ENCODE data around the gene ZC3H12D. TPM values are rescaled to one million over a fixed set of nuclear protein-coding genes. Genes with fewer than 3 reads are reported as not detected.

The ZC3H12D gene
- total RNA-seq, 1 experiment from 2014 or later: not detected

DNA sequence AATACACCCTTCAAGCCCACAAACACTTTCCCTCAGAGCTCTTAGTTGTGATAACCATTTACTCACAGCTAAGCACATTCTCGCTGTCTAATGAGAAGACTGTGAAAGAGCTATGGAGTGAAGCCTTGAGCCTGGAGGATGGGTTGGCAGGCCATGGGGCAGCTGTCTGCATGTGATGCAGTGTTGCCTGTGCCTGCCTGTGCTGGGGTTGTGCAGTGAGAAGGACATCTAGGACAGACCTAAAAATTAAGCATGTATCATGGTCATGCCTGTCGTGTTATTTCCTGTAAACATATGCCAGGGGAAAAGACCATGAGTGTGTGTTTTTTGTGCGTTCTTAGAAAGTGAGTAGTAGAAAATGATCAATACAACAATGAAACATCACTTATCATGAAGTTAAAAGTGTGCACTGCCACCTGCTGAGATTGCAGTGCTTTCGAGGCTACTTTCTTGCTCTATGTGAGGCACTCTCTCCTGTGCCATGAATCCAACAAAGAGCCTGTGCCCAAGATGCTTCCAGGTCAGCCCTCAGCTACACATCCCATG, 8.1 kb upstream of the ZC3H12D start:
- BruUV-seq (replicated peaks): no TSS peak
- H3K4me1 Mint-ChIP-seq (ENCODE audit: insufficient read depth, unreplicated experiment): peaks cover 5% of the 10 kb centered on the region
- no peaks in the 10 kb centered on the region for H3K27me3 Mint-ChIP-seq (ENCODE audit: insufficient read depth, unreplicated experiment)
- ChIA-PET POLR2A (no interaction called here), CTCF (interaction anchor here (0.6 to 0.9 kb wide), 2 partner anchors 59 to 61 kb away, joined by 3 read pairs; no protein-coding TSS in a partner anchor)
- H3K27ac Mint-ChIP-seq (ENCODE audit: low read depth, unreplicated experiment): no peak overlapping the region
- no peak for DNase-seq (ENCODE audit: unreplicated experiment)
- H3K9me3 Mint-ChIP-seq (ENCODE audit: unreplicated experiment): no peaks in the 10 kb centered on the region
- TF ChIP-seq, protein P1, sequence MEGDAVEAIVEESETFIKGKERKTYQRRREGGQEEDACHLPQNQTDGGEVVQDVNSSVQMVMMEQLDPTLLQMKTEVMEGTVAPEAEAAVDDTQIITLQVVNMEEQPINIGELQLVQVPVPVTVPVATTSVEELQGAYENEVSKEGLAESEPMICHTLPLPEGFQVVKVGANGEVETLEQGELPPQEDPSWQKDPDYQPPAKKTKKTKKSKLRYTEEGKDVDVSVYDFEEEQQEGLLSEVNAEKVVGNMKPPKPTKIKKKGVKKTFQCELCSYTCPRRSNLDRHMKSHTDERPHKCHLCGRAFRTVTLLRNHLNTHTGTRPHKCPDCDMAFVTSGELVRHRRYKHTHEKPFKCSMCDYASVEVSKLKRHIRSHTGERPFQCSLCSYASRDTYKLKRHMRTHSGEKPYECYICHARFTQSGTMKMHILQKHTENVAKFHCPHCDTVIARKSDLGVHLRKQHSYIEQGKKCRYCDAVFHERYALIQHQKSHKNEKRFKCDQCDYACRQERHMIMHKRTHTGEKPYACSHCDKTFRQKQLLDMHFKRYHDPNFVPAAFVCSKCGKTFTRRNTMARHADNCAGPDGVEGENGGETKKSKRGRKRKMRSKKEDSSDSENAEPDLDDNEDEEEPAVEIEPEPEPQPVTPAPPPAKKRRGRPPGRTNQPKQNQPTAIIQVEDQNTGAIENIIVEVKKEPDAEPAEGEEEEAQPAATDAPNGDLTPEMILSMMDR (IDR thresholded peaks at IDR 0.05; ENCODE audit: unreplicated experiment): no peak
- intact Hi-C loops (cut with micrococcal nuclease): no loop called here
- no peak overlapping the region for H3K4me3 Mint-ChIP-seq (ENCODE audit: unreplicated experiment)
- peaks cover 4% of the 10 kb centered on the region for H3K36me3 Mint-ChIP-seq (ENCODE audit: insufficient read depth, unreplicated experiment)

DNA sequence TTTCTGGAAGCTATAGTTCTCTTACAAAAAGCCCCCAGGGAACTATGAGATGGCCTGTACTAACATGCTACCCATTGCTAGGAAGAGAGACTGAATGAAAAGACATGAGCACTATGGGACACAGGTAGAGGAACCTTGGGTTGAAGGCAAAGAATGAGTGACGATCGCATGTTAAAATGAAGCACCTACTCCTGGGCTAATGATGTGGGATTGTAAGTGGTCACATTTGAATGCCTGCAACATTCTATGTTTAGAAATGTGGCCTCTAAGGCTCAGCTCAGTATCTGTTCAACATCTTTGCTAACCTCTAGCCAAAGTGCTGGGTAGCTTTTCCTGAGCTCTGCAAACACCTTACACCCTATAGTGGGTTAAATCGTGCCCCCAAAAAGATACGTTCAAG, 5.2 kb upstream of the ZC3H12D start:
- no peaks in the 10 kb centered on the region for H3K4me1 Mint-ChIP-seq (ENCODE audit: insufficient read depth, unreplicated experiment)
- CTCF ChIA-PET: interaction anchor here (0.9 to 1.2 kb wide), 2 partner anchors 16 to 26 kb away, joined by 3 to 4 read pairs; no protein-coding TSS in a partner anchor
- H3K27me3 Mint-ChIP-seq (ENCODE audit: insufficient read depth, unreplicated experiment): no peaks in the 10 kb centered on the region
- intact Hi-C loops (cut with micrococcal nuclease): no loop called here
- H3K4me3 Mint-ChIP-seq (ENCODE audit: unreplicated experiment): no peak overlapping the region
- no peaks in the 10 kb centered on the region for H3K9me3 Mint-ChIP-seq (ENCODE audit: unreplicated experiment)
- POLR2A ChIA-PET: no interaction called here
- TF ChIP-seq, protein P1 (IDR thresholded peaks at IDR 0.05; ENCODE audit: unreplicated experiment): no peak
- no peak for DNase-seq (ENCODE audit: unreplicated experiment)
- no peaks in the 10 kb centered on the region for H3K36me3 Mint-ChIP-seq (ENCODE audit: insufficient read depth, unreplicated experiment)
- BruUV-seq (replicated peaks): no TSS peak
- H3K27ac Mint-ChIP-seq (ENCODE audit: low read depth, unreplicated experiment): no peak overlapping the region

DNA sequence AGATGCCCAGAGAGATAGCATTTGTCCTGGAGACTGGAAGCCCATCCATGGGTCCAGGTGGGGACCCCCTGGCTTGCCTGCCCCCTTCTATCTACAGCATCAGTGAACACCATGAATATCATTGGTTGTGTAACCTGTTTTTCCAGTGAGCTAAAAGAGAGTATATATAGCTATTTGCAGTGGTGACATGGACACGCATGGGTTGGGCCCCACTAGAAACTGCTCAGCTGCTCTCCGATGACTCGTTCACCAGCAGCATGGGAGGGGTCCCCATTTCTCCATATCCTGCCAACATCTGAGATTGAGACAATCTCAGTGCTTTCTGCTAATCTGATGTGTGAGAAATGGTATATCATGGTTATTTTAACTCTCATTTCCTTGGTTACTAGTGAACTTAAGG, 4.0 kb upstream of the ZC3H12D start:
- no TSS peak for BruUV-seq (replicated peaks)
- TF ChIP-seq, protein P1 (IDR thresholded peaks at IDR 0.05; ENCODE audit: unreplicated experiment): no peak
- Mint-ChIP-seq H3K4me3 (ENCODE audit: unreplicated experiment) (no peak overlapping the region), H3K36me3 (ENCODE audit: insufficient read depth, unreplicated experiment) (no peaks in the 10 kb centered on the region), H3K27me3 (ENCODE audit: insufficient read depth, unreplicated experiment) (no peaks in the 10 kb centered on the region), H3K9me3 (ENCODE audit: unreplicated experiment) (no peaks in the 10 kb centered on the region), H3K4me1 (ENCODE audit: insufficient read depth, unreplicated experiment) (no peaks in the 10 kb centered on the region), H3K27ac (ENCODE audit: low read depth, unreplicated experiment) (no peak overlapping the region)
- DNase-seq (ENCODE audit: unreplicated experiment): no peak
- POLR2A ChIA-PET: interaction anchor here (0.9 kb wide), 1 partner anchor 10 kb away, joined by 3 read pairs; no protein-coding TSS in a partner anchor
- intact Hi-C loops (cut with micrococcal nuclease): no loop called here
- CTCF ChIA-PET: interaction anchor here (0.7 kb wide), 2 partner anchors 221 to 780 kb away, joined by 3 read pairs; no protein-coding TSS in a partner anchor

DNA sequence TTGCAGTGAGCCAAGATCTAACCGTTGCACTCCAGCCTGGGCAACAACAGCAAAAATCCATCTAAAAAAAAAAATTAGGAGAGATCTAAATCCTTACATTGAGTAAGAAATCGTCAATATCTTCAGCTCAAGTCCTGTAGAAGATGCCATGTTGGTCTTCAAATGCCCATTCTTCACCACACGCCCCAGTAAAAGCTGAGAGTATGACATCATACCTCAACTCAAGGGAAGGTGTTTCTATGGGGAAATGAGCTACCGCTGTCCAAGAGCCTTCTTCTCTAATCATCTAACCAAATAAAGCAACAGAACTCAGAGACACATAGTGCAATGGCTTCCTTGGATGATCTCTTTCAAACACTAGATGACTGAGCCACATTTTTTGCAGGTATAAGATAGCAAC, 2.5 kb upstream of the ZC3H12D start:
- no peak overlapping the region for H3K27ac Mint-ChIP-seq (ENCODE audit: low read depth, unreplicated experiment)
- intact Hi-C loops (cut with micrococcal nuclease): no loop called here
- TF ChIP-seq, protein P1 (IDR thresholded peaks at IDR 0.05; ENCODE audit: unreplicated experiment): no peak

More for the DNA sequence above, 2.5 kb upstream of the ZC3H12D start:
- ChIA-PET CTCF (interaction anchor here (0.6 to 0.7 kb wide), 2 partner anchors 12 to 460 kb away, joined by 3 read pairs; no protein-coding TSS in a partner anchor), POLR2A (no interaction called here)
- Mint-ChIP-seq H3K27me3 (ENCODE audit: insufficient read depth, unreplicated experiment) (no peaks in the 10 kb centered on the region), H3K4me3 (ENCODE audit: unreplicated experiment) (no peak overlapping the region), H3K4me1 (ENCODE audit: insufficient read depth, unreplicated experiment) (no peaks in the 10 kb centered on the region), H3K9me3 (ENCODE audit: unreplicated experiment) (no peaks in the 10 kb centered on the region), H3K36me3 (ENCODE audit: insufficient read depth, unreplicated experiment) (no peaks in the 10 kb centered on the region)
- no peak for DNase-seq (ENCODE audit: unreplicated experiment)
- BruUV-seq (replicated peaks): no TSS peak
